ENCODE data around the gene CAMSAP1. TPM values are rescaled to one million over a fixed set of nuclear protein-coding genes. Genes with fewer than 3 reads are reported as not detected.

The CAMSAP1 gene
- total and polyA plus RNA-seq, 9 of the 15 experiments (the other 6 are each of a cell fraction or from before 2014, with no cell fraction given) = 1.5 to 28.8 (median 14.3) TPM

DNA sequence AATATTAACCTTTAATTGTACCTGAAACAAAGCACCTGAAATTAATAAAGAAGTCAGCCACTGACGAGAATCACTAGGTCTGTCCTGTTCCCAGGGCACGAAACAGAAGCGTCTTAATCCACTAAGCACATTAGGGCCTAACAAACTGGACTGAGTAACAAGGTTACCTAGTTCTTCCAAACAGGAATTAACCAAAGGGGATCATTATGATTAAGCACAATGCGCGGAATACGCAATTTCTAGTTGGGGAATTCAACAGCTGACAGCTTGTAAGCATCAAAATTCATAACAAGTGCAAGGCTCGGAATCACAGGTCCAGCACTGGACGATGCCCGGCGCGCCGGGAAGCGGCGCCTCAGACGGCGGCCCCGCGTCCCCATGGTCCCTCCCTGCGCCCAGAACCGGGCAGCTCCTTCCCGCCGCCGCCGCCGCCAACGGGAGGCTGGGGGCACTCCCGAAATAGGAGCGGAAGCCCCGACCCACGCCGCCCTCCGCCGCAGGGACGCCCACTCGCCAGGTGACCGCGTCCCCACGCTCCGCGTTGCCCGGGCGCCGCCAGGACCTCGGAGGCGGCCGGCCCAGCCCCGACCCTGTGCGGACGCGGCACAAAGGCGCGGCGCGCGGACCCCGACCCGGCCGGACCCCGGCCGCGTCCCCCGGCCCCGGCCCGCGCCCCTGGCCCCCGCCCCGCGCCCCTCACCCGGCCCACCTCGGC, 898 bp downstream of the CAMSAP1 start (continued):
- no peak for TF ChIP-seq SIN3B (IDR thresholded peaks at IDR 0.05; ENCODE audit: low read depth)
- TF ChIP-seq, protein P1, sequence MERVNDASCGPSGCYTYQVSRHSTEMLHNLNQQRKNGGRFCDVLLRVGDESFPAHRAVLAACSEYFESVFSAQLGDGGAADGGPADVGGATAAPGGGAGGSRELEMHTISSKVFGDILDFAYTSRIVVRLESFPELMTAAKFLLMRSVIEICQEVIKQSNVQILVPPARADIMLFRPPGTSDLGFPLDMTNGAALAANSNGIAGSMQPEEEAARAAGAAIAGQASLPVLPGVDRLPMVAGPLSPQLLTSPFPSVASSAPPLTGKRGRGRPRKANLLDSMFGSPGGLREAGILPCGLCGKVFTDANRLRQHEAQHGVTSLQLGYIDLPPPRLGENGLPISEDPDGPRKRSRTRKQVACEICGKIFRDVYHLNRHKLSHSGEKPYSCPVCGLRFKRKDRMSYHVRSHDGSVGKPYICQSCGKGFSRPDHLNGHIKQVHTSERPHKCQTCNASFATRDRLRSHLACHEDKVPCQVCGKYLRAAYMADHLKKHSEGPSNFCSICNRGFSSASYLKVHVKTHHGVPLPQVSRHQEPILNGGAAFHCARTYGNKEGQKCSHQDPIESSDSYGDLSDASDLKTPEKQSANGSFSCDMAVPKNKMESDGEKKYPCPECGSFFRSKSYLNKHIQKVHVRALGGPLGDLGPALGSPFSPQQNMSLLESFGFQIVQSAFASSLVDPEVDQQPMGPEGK (CRISPR knock-in tag; IDR thresholded peaks at IDR 0.05; ENCODE audit: borderline replicate concordance) = no peak
- TF ChIP-seq SAFB (IDR thresholded peaks at IDR 0.05; ENCODE audit: borderline replicate concordance, low read depth, low read length) = 0 out of 2 replicates have a peak, but pooled peaks have one; percentile 45
- TF ChIP-seq ZNF780A (CRISPR knock-in tag; IDR thresholded peaks at IDR 0.05) = no peak
- no peak for TF ChIP-seq SIRT6 (IDR thresholded peaks at IDR 0.05; ENCODE audit: low read depth, low read length)
- no peak for TF ChIP-seq ZNF79 (CRISPR knock-in tag; IDR thresholded peaks at IDR 0.05; ENCODE audit: low read depth)
- TF ChIP-seq BCL6 (CRISPR knock-in tag; IDR thresholded peaks at IDR 0.05) = no peak
- no peak for TF ChIP-seq BDP1 (IDR thresholded peaks at IDR 0.05; ENCODE audit: insufficient read depth, insufficient read length)
- TF ChIP-seq FUS (optimal IDR thresholded peaks at IDR 0.05; ENCODE audit: low read depth, low read length) = no peak
- TF ChIP-seq NCOA6 (IDR thresholded peaks at IDR 0.05) = no peak
- TF ChIP-seq PHF20 (IDR thresholded peaks at IDR 0.05; ENCODE audit: partially characterized antibody) = no peak
- TF ChIP-seq, protein P2, sequence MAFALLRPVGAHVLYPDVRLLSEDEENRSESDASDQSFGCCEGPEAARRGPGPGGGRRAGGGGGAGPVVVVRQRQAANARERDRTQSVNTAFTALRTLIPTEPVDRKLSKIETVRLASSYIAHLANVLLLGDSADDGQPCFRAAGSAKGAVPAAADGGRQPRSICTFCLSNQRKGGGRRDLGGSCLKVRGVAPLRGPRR (CRISPR knock-in tag; IDR thresholded peaks at IDR 0.05) = no peak
- no peak for TF ChIP-seq ADNP (tag; IDR thresholded peaks at IDR 0.05)
- TF ChIP-seq, protein P3, sequence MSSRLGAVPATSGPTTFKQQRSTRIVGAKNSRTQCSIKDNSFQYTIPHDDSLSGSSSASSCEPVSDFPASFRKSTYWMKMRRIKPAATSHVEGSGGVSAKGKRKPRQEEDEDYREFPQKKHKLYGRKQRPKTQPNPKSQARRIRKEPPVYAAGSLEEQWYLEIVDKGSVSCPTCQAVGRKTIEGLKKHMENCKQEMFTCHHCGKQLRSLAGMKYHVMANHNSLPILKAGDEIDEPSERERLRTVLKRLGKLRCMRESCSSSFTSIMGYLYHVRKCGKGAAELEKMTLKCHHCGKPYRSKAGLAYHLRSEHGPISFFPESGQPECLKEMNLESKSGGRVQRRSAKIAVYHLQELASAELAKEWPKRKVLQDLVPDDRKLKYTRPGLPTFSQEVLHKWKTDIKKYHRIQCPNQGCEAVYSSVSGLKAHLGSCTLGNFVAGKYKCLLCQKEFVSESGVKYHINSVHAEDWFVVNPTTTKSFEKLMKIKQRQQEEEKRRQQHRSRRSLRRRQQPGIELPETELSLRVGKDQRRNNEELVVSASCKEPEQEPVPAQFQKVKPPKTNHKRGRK (tag; IDR thresholded peaks at IDR 0.05) = no peak
- no peak for TF ChIP-seq ZNF239 (CRISPR knock-in tag; IDR thresholded peaks at IDR 0.05)
- TF ChIP-seq SLC30A9 (CRISPR knock-in tag; IDR thresholded peaks at IDR 0.05) = no peak
- no peak for TF ChIP-seq ZNF316 (IDR thresholded peaks at IDR 0.05)
- TF ChIP-seq GTF2A2 (tag; IDR thresholded peaks at IDR 0.05) = no peak
- no peak for TF ChIP-seq SNIP1 (IDR thresholded peaks at IDR 0.05; ENCODE audit: low read depth)
- TF ChIP-seq ZNF785 (CRISPR knock-in tag; IDR thresholded peaks at IDR 0.05) = no peak
- TF ChIP-seq, protein P4, sequence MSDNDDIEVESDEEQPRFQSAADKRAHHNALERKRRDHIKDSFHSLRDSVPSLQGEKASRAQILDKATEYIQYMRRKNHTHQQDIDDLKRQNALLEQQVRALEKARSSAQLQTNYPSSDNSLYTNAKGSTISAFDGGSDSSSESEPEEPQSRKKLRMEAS (CRISPR knock-in tag; IDR thresholded peaks at IDR 0.05) = 0 out of 2 replicates have a peak, but pooled peaks have one; percentile 11
- TF ChIP-seq TEAD1 (CRISPR knock-in tag; IDR thresholded peaks at IDR 0.05) = 0 out of 4 replicates have a peak, but pooled peaks of 1 of the 2 experiments have one; percentile 36
- TF ChIP-seq, protein P5, sequence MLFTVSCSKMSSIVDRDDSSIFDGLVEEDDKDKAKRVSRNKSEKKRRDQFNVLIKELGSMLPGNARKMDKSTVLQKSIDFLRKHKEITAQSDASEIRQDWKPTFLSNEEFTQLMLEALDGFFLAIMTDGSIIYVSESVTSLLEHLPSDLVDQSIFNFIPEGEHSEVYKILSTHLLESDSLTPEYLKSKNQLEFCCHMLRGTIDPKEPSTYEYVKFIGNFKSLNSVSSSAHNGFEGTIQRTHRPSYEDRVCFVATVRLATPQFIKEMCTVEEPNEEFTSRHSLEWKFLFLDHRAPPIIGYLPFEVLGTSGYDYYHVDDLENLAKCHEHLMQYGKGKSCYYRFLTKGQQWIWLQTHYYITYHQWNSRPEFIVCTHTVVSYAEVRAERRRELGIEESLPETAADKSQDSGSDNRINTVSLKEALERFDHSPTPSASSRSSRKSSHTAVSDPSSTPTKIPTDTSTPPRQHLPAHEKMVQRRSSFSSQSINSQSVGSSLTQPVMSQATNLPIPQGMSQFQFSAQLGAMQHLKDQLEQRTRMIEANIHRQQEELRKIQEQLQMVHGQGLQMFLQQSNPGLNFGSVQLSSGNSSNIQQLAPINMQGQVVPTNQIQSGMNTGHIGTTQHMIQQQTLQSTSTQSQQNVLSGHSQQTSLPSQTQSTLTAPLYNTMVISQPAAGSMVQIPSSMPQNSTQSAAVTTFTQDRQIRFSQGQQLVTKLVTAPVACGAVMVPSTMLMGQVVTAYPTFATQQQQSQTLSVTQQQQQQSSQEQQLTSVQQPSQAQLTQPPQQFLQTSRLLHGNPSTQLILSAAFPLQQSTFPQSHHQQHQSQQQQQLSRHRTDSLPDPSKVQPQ (CRISPR knock-in tag; IDR thresholded peaks at IDR 0.05; ENCODE audit: borderline replicate concordance) = no peak
